GM12875 (cell line): ENCODE data around the gene DYRK2.

Experiments used
- H3K4me3 ChIP-seq: one replicate; pipeline ENCODE4 v1.5.1; 2011; ENCODE audit warnings: low read depth, low read length, control low read depth
- TF ChIP-seq, protein P1 (sequence below): IDR thresholded peaks from 2 replicates; pipeline ENCODE4 v1.5.1; 2011; ENCODE audit warnings: low read depth, mild to moderate bottlenecking, control low read depth, inconsistent platforms, low read length, moderate library complexity, borderline replicate concordance; ENCODE audit not compliant: insufficient read depth

The DYRK2 gene

GRCh38 chr12:67712011-67712410 is 63.5 kb downstream of the DYRK2 start:
- TF ChIP-seq, protein P1, sequence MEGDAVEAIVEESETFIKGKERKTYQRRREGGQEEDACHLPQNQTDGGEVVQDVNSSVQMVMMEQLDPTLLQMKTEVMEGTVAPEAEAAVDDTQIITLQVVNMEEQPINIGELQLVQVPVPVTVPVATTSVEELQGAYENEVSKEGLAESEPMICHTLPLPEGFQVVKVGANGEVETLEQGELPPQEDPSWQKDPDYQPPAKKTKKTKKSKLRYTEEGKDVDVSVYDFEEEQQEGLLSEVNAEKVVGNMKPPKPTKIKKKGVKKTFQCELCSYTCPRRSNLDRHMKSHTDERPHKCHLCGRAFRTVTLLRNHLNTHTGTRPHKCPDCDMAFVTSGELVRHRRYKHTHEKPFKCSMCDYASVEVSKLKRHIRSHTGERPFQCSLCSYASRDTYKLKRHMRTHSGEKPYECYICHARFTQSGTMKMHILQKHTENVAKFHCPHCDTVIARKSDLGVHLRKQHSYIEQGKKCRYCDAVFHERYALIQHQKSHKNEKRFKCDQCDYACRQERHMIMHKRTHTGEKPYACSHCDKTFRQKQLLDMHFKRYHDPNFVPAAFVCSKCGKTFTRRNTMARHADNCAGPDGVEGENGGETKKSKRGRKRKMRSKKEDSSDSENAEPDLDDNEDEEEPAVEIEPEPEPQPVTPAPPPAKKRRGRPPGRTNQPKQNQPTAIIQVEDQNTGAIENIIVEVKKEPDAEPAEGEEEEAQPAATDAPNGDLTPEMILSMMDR, result no peak
- H3K4me3 ChIP-seq, result no peak overlapping the region

GRCh38 chr12:67714648-67715047 is 66.1 kb downstream of the DYRK2 start:
- TF ChIP-seq, protein P1, result no peak
- H3K4me3 ChIP-seq, result no peak overlapping the region
